Measurements from ENCODE around the gene KRT15. TPM values are rescaled to one million over a fixed set of nuclear protein-coding genes. Genes with fewer than 3 reads are reported as not detected.

The KRT15 gene
- total RNA-seq, 6 donors from 2014 or later, result 10.5 to 57.9 (median 19.2) TPM

GRCh38 chr17:41519501-41520224 lies 973 bp upstream of the KRT15 start:
- 63% methylated on average over 10 of the region's 11 CpGs; no CpG with 5 or more reads in 1 of the 2 donors for WGBS, 2 donors

DNA sequence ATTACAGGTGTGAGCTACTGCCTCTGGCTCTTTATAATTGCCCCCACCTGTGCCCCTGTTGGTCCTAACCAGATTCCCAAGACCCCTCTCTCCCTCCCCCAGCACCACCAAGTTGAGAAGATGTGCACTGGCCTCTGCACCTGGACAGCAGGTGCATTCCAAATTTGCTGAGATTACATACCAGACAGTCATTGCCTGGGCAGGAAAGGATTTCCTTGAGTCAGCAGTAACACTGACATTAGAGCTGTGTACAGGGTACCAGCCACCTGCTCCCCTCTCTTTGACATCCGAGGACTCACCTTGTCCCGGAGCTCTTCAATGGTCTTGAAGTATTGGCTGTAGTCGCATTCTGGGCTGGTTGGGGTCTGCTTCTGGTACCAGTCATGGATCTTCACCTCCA lies 659 bp downstream of the KRT15 start:
- H3K27me3 ChIP-seq, result no peaks in the 10 kb centered on the region
- no peak overlapping the region for H3K27ac ChIP-seq
- H3K36me3 ChIP-seq, result no peaks in the 10 kb centered on the region
- 90% methylated on average over 3 of the region's 3 CpGs; no CpG with 5 or more reads in 1 of the 2 donors for WGBS, 2 donors
- ATAC-seq (ENCODE audit: low FRiP score in 2 of 2) (no peak), DNase-seq (no peak)
- H3K4me3 ChIP-seq, result no peak overlapping the region
- peaks cover 0 to 34% (median 12%) of the 10 kb centered on the region in 4 donors for H3K4me1 ChIP-seq
- H3K9me3 ChIP-seq, result no peaks in the 10 kb centered on the region
- no peak for TF ChIP-seq EP300 (IDR thresholded peaks at IDR 0.05)
- no peak for TF ChIP-seq POLR2AphosphoS5 (IDR thresholded peaks at IDR 0.05)
- no peak for TF ChIP-seq POLR2A (IDR thresholded peaks at IDR 0.05)
- TF ChIP-seq, protein P1, sequence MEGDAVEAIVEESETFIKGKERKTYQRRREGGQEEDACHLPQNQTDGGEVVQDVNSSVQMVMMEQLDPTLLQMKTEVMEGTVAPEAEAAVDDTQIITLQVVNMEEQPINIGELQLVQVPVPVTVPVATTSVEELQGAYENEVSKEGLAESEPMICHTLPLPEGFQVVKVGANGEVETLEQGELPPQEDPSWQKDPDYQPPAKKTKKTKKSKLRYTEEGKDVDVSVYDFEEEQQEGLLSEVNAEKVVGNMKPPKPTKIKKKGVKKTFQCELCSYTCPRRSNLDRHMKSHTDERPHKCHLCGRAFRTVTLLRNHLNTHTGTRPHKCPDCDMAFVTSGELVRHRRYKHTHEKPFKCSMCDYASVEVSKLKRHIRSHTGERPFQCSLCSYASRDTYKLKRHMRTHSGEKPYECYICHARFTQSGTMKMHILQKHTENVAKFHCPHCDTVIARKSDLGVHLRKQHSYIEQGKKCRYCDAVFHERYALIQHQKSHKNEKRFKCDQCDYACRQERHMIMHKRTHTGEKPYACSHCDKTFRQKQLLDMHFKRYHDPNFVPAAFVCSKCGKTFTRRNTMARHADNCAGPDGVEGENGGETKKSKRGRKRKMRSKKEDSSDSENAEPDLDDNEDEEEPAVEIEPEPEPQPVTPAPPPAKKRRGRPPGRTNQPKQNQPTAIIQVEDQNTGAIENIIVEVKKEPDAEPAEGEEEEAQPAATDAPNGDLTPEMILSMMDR (IDR thresholded peaks at IDR 0.05), result no peak

More at GRCh38 chr17:41519501-41520224, 973 bp upstream of the KRT15 start:
- H3K9me3 ChIP-seq, result no peaks in the 10 kb centered on the region
- no peak overlapping the region for H3K4me3 ChIP-seq
- DNase-seq, result peak in 1 of 2 donors; percentile 88
- TF ChIP-seq EP300 (IDR thresholded peaks at IDR 0.05) (no peak), POLR2A (IDR thresholded peaks at IDR 0.05) (peak in 1 of 4 donors; percentile 13)
- peak overlapping the region in 3 of 4 donors; percentile 21 to 55 (median 39) for H3K27ac ChIP-seq
- H3K27me3 ChIP-seq, result no peaks in the 10 kb centered on the region
- peaks cover 0 to 5% (median 0%) of the 10 kb centered on the region in 4 donors for H3K36me3 ChIP-seq
- ATAC-seq (ENCODE audit: low FRiP score in 2 of 2), result peak in 1 of 2 donors; percentile 9
- peaks cover 5 to 45% (median 17%) of the 10 kb centered on the region in 4 donors for H3K4me1 ChIP-seq

GRCh38 chr17:41516830-41517283 lies 1.8 kb downstream of the KRT15 start:
- Histone ChIP-seq H3K4me3 (no peak overlapping the region), H3K36me3 (no peaks in the 10 kb centered on the region), H3K9me3 (no peaks in the 10 kb centered on the region), H3K27me3 (no peaks in the 10 kb centered on the region), H3K4me1 (peaks cover 0 to 23% (median 7%) of the 10 kb centered on the region in 4 donors), H3K27ac (no peak overlapping the region)
- DNase-seq (peak in 1 of 2 donors; percentile 59), ATAC-seq (ENCODE audit: low FRiP score in 2 of 2) (no peak)
- TF ChIP-seq POLR2A (IDR thresholded peaks at IDR 0.05) (no peak), EP300 (IDR thresholded peaks at IDR 0.05) (no peak), POLR2AphosphoS5 (IDR thresholded peaks at IDR 0.05) (no peak)
- TF ChIP-seq, protein P1 (IDR thresholded peaks at IDR 0.05), result no peak
- WGBS, 2 donors, result 69 to 84% methylated on average over 12 to 14 of the region's 14 CpGs

- no peak overlapping the region for H3K4me3 ChIP-seq
- WGBS, 2 donors, result 82 to 90% methylated on average over 5 to 14 of the region's 14 CpGs
- TF ChIP-seq EP300 (IDR thresholded peaks at IDR 0.05) (no peak), POLR2A (IDR thresholded peaks at IDR 0.05) (peak in 1 of 4 donors; percentile 17)
Measured at GRCh38 chr17:41516147-41516829, 2.4 kb downstream of the KRT15 start.

GRCh38 chr17:41513168-41513547 lies 5.5 kb downstream of the KRT15 start:
- TF ChIP-seq POLR2AphosphoS5 (IDR thresholded peaks at IDR 0.05) (no peak), EP300 (IDR thresholded peaks at IDR 0.05) (no peak), POLR2A (IDR thresholded peaks at IDR 0.05) (no peak)
- TF ChIP-seq, protein P1 (IDR thresholded peaks at IDR 0.05), result no peak
- H3K27ac ChIP-seq, result no peak overlapping the region
- 85 to 90% methylated on average over 5 of the region's 5 CpGs for WGBS, 2 donors

More at GRCh38 chr17:41516147-41516829, 2.4 kb downstream of the KRT15 start:
- peak in 1 of 2 donors; percentile 51 for DNase-seq
- Histone ChIP-seq H3K27ac (no peak overlapping the region), H3K36me3 (no peaks in the 10 kb centered on the region), H3K4me1 (peaks cover 0 to 21% (median 5%) of the 10 kb centered on the region in 4 donors), H3K27me3 (no peaks in the 10 kb centered on the region), H3K9me3 (no peaks in the 10 kb centered on the region)
- peak; percentile 8 to 17 for ATAC-seq (ENCODE audit: low FRiP score in 2 of 2)

More at GRCh38 chr17:41513168-41513547, 5.5 kb downstream of the KRT15 start:
- Histone ChIP-seq H3K9me3 (no peaks in the 10 kb centered on the region), H3K27me3 (no peaks in the 10 kb centered on the region), H3K4me3 (no peak overlapping the region), H3K36me3 (no peaks in the 10 kb centered on the region), H3K4me1 (peaks cover 0 to 9% (median 2%) of the 10 kb centered on the region in 4 donors)
- DNase-seq, result no peak
- no peak for ATAC-seq (ENCODE audit: low FRiP score in 2 of 2)

All from upper lobe of left lung (tissue), 6 donors.